ENCODE measurements around the gene DCANP1.
"Not testable (repeated sequence)": the region's sequence is repeated elsewhere in the genome, so short reads cannot be mapped to it uniquely, and the experiment has no call there.

GRCh38 chr5:135495531-135495930, 48.4 kb upstream of the DCANP1 start:
- not testable (repeated sequence) for TF ChIP-seq CTCF (IDR thresholded peaks at IDR 0.05; ENCODE audit: insufficient read depth, low read length); REST (IDR thresholded peaks at IDR 0.05; ENCODE audit: insufficient replicate concordance, low read depth); GABPA (IDR thresholded peaks at IDR 0.05; ENCODE audit: low read depth); POLR2AphosphoS5 (IDR thresholded peaks at IDR 0.05; ENCODE audit: low read depth); SPI1 (IDR thresholded peaks at IDR 0.05; ENCODE audit: borderline replicate concordance, low read depth)

Data from HL-60 (cell line).